Measurements from ENCODE around the gene HSFX4. TPM values are rescaled to one million over a fixed set of nuclear protein-coding genes. Genes with fewer than 3 reads are reported as not detected.
"Not testable (repeated sequence)": the region's sequence is repeated elsewhere in the genome, so short reads cannot be mapped to it uniquely, and the experiment has no call there.

Gene HSFX4, protein sequence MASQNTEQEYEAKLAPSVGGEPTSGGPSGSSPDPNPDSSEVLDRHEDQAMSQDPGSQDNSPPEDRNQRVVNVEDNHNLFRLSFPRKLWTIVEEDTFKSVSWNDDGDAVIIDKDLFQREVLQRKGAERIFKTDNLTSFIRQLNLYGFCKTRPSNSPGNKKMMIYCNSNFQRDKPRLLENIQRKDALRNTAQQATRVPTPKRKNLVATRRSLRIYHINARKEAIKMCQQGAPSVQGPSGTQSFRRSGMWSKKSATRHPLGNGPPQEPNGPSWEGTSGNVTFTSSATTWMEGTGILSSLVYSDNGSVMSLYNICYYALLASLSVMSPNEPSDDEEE
- not detected in 2 replicates for total RNA-seq
- polyA plus RNA-seq, result not detected in 2 replicates
- polyA plus RNA-seq (2011; cell fraction: cytosol; rRNA removed), result not detected in 2 replicates
- polyA plus RNA-seq (2011; cell fraction: nucleus; rRNA removed), result not detected in 2 replicates
- polyA plus RNA-seq (2012), result not detected in 2 replicates
- not detected in 2 replicates for polyA minus RNA-seq
- polyA minus RNA-seq (2011; cell fraction: cytosol; rRNA and poly(A)+ RNA removed), result not detected
- polyA minus RNA-seq (2011; cell fraction: nucleus; rRNA and poly(A)+ RNA removed), result not detected in 2 replicates
- not detected for Bru-seq, nascent RNA
- not detected for BruChase-seq, experiment 1, labeled RNA remaining after a 6-hour chase
- BruChase-seq, experiment 2, labeled RNA remaining after a 2-hour chase, result not detected
- long read RNA-seq, result 0 reads

GRCh38 chrX:149929400-149929799 lies at the start of gene HSFX4:
Gene HSFX4, plus strand, starts transcription at chrX:149929573. Its CDS starts 72 bp downstream, at chrX:149929645.
- CTCF ChIA-PET; H4K20me1 ChIP-seq (replicated peaks; ENCODE audit: control insufficient read depth, extremely low read depth, insufficient read depth, low read length); H2AFZ ChIP-seq (ENCODE audit: low read depth, low read length); H3K4me1 ChIP-seq (ENCODE audit: control insufficient read depth, extremely low read depth, insufficient read depth, low read length); dilution Hi-C loops (cut with MboI; ENCODE audit: extremely low pct_ligation_motif_present, low sequenced_read_pairs); BruUV-seq (replicated peaks); H3K4me2 ChIP-seq (ENCODE audit: insufficient read depth, low read length); H3K27ac ChIP-seq (ENCODE audit: insufficient read depth, low read depth, low read length); H3K36me3 ChIP-seq (ENCODE audit: control insufficient read depth in 2 of 2, extremely low read depth in 1 of 2, insufficient read depth in 2 of 2, low read length in 2 of 2); H3K79me2 ChIP-seq (ENCODE audit: control insufficient read depth, insufficient read depth, low read length); H3K27me3 ChIP-seq (ENCODE audit: control insufficient read depth in 2 of 2, insufficient read depth in 2 of 2, low read length in 2 of 2); DNase-seq (ENCODE audit: low read depth, low spot score); FAIRE-seq; H3K9me1 ChIP-seq (replicated peaks; ENCODE audit: control insufficient read depth, extremely low read depth, insufficient read depth, low read length); POLR2A ChIA-PET; H3K9me3 ChIP-seq (replicated peaks; ENCODE audit: control insufficient read depth, insufficient read depth, low read length); H3K9ac ChIP-seq (replicated peaks; ENCODE audit: extremely low read depth, insufficient read depth, low read length); H3K4me3 ChIP-seq (replicated peaks in 1 of 3; ENCODE audit: insufficient read depth in 1 of 3, low read depth in 1 of 3, low read length in 3 of 3); intact Hi-C loops (cut with micrococcal nuclease): not testable (repeated sequence)

DNA sequence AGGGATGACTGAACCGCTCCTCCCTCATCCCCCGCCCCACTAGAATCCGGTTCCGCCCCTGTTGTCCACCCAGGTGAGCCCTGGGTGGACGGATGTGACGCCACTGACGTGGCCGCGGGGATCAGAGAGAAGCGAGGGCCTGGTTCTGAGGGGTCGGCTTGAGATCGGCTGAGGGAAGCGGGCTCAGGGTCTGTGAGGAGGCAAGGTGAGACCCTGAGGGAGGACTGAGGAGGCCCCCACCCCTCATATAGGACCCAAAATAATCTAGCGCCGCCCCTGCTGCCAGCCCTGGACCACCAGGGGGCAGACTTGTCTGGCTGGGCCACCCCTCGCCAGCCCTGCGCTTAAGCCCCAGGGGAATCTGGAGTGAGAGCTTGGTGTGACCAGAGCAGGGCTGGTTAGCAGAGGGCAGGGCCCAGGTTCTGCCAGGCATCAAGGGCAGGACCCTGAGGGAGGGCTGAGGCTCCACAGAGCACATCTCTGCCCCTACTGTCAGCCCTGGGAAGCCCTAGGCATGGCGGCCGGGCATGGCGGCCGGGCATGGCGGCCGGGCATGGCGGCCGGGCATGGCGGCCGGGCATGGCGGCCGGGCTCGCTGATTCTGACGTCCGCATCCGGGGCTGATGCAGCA lies 48.2 kb upstream of the HSFX4 start, which contains the start of gene MAGEA8:
Gene MAGEA8, plus strand, starts transcription at position 103 of the 631 bp plus-strand sequence. CDS start 3,090 bp downstream, outside the sequence.
- no peaks in the 10 kb centered on the region for H3K27me3 ChIP-seq (ENCODE audit: control insufficient read depth in 2 of 2, insufficient read depth in 2 of 2, low read length in 2 of 2)
- no peaks in the 10 kb centered on the region for H4K20me1 ChIP-seq (replicated peaks; ENCODE audit: control insufficient read depth, extremely low read depth, insufficient read depth, low read length)
- intact Hi-C loops (cut with micrococcal nuclease) (no loop called here), dilution Hi-C loops (cut with MboI; ENCODE audit: extremely low pct_ligation_motif_present, low sequenced_read_pairs) (no loop called here)
- POLR2A ChIA-PET, result no interaction called here
- DNase-seq (ENCODE audit: low read depth, low spot score) (no peak), FAIRE-seq (no peak)
- no peaks in the 10 kb centered on the region for H3K9me3 ChIP-seq (replicated peaks; ENCODE audit: control insufficient read depth, insufficient read depth, low read length)
- H3K27ac ChIP-seq (ENCODE audit: insufficient read depth, low read depth, low read length), result no peak within 1 kb of the TSS
- no TSS peak for BruUV-seq (replicated peaks)
- H3K4me2 ChIP-seq (ENCODE audit: insufficient read depth, low read length), result no peak within 1 kb of the TSS
- no peak within 1 kb of the TSS for H3K9ac ChIP-seq (replicated peaks; ENCODE audit: extremely low read depth, insufficient read depth, low read length)
- H3K79me2 ChIP-seq (ENCODE audit: control insufficient read depth, insufficient read depth, low read length), result no peaks in the 10 kb centered on the region
- no peaks in the 10 kb centered on the region for H3K9me1 ChIP-seq (replicated peaks; ENCODE audit: control insufficient read depth, extremely low read depth, insufficient read depth, low read length)
- H3K36me3 ChIP-seq (ENCODE audit: control insufficient read depth in 2 of 2, extremely low read depth in 1 of 2, insufficient read depth in 2 of 2, low read length in 2 of 2), result no peaks in the 10 kb centered on the region
- no peak within 1 kb of the TSS for H2AFZ ChIP-seq (ENCODE audit: low read depth, low read length)
- H3K4me1 ChIP-seq (ENCODE audit: control insufficient read depth, extremely low read depth, insufficient read depth, low read length), result no peaks in the 10 kb centered on the region
- CTCF ChIA-PET, result no interaction called here
- no peak within 1 kb of the TSS for H3K4me3 ChIP-seq (replicated peaks in 1 of 3; ENCODE audit: insufficient read depth in 1 of 3, low read depth in 1 of 3, low read length in 3 of 3)
- TF ChIP-seq, protein P1, sequence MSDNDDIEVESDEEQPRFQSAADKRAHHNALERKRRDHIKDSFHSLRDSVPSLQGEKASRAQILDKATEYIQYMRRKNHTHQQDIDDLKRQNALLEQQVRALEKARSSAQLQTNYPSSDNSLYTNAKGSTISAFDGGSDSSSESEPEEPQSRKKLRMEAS (IDR thresholded peaks at IDR 0.05; ENCODE audit: insufficient read depth, insufficient read length), result no peak
- TF ChIP-seq CTCF (IDR thresholded peaks at IDR 0.05; ENCODE audit: extremely low read depth in 1 of 2, insufficient read depth in 1 of 2, low read depth in 1 of 2, low read length in 2 of 2) (peak in 1 of 2 donors; percentile 11), POLR2AphosphoS5 (IDR thresholded peaks at IDR 0.05; ENCODE audit: insufficient read depth, low read depth, low read length) (no peak), JUN (IDR thresholded peaks at IDR 0.05; ENCODE audit: borderline replicate concordance, insufficient read depth, insufficient read length, low read depth) (no peak), MYC (IDR thresholded peaks at IDR 0.05; ENCODE audit: low read depth, low read length) (no peak), GATA2 (IDR thresholded peaks at IDR 0.05; ENCODE audit: insufficient read depth, insufficient read length, low read depth, low read length) (no peak)

Measured in endothelial cell of umbilical vein (primary cell).